ENCODE measurements around the gene MKI67.

The MKI67 gene

GRCh38 chr10:128080231-128080630 is 46.0 kb downstream of the MKI67 start:
- Histone ChIP-seq H3K4me3 (ENCODE audit: low read depth in 1 of 2, low read length in 2 of 2) (no peak overlapping the region), H3K9me3 (ENCODE audit: control insufficient read depth in 1 of 2, low read length in 2 of 2) (no peaks in the 10 kb centered on the region), H3K4me1 (ENCODE audit: control insufficient read depth in 1 of 2, insufficient read depth in 2 of 2, low read length in 2 of 2) (no peaks in the 10 kb centered on the region), H3K27me3 (ENCODE audit: low read depth, low read length) (no peaks in the 10 kb centered on the region), H3K27ac (ENCODE audit: low read length) (no peak overlapping the region), H3K36me3 (ENCODE audit: control insufficient read depth in 1 of 2, insufficient read depth in 2 of 2, low read length in 2 of 2) (peaks cover 18 to 19% of the 10 kb centered on the region in 2 donors)

- peaks cover 23 to 25% of the 10 kb centered on the region in 2 donors for H3K36me3 ChIP-seq (ENCODE audit: control insufficient read depth in 1 of 2, insufficient read depth in 2 of 2, low read length in 2 of 2)
- no peaks in the 10 kb centered on the region for H3K9me3 ChIP-seq (ENCODE audit: control insufficient read depth in 1 of 2, low read length in 2 of 2)
- no peak overlapping the region for H3K27ac ChIP-seq (ENCODE audit: low read length)
- no peaks in the 10 kb centered on the region for H3K4me1 ChIP-seq (ENCODE audit: control insufficient read depth in 1 of 2, insufficient read depth in 2 of 2, low read length in 2 of 2)
- no peak overlapping the region for H3K4me3 ChIP-seq (ENCODE audit: low read depth in 1 of 2, low read length in 2 of 2)
- H3K27me3 ChIP-seq (ENCODE audit: low read depth, low read length): no peaks in the 10 kb centered on the region
Measured at GRCh38 chr10:128078136-128078969, 47.9 kb downstream of the MKI67 start.

GRCh38 chr10:128077155-128077875 is 48.9 kb downstream of the MKI67 start:
- Histone ChIP-seq H3K4me1 (ENCODE audit: control insufficient read depth in 1 of 2, insufficient read depth in 2 of 2, low read length in 2 of 2) (no peaks in the 10 kb centered on the region), H3K4me3 (ENCODE audit: low read depth in 1 of 2, low read length in 2 of 2) (no peak overlapping the region), H3K27ac (ENCODE audit: low read length) (no peak overlapping the region), H3K27me3 (ENCODE audit: low read depth, low read length) (no peaks in the 10 kb centered on the region), H3K36me3 (ENCODE audit: control insufficient read depth in 1 of 2, insufficient read depth in 2 of 2, low read length in 2 of 2) (peaks cover 28 to 33% of the 10 kb centered on the region in 2 donors), H3K9me3 (ENCODE audit: control insufficient read depth in 1 of 2, low read length in 2 of 2) (no peaks in the 10 kb centered on the region)

GRCh38 chr10:128074589-128074988 is 51.6 kb downstream of the MKI67 start:
- Histone ChIP-seq H3K27ac (ENCODE audit: low read length) (no peak overlapping the region), H3K4me3 (ENCODE audit: low read depth in 1 of 2, low read length in 2 of 2) (no peak overlapping the region), H3K36me3 (ENCODE audit: control insufficient read depth in 1 of 2, insufficient read depth in 2 of 2, low read length in 2 of 2) (peaks cover 39 to 46% of the 10 kb centered on the region in 2 donors), H3K9me3 (ENCODE audit: control insufficient read depth in 1 of 2, low read length in 2 of 2) (no peaks in the 10 kb centered on the region), H3K27me3 (ENCODE audit: low read depth, low read length) (no peaks in the 10 kb centered on the region), H3K4me1 (ENCODE audit: control insufficient read depth in 1 of 2, insufficient read depth in 2 of 2, low read length in 2 of 2) (no peaks in the 10 kb centered on the region)

GRCh38 chr10:128073890-128074289 is 52.3 kb downstream of the MKI67 start:
- H3K4me3 ChIP-seq (ENCODE audit: low read depth in 1 of 2, low read length in 2 of 2): no peak overlapping the region
- peaks cover 32 to 46% of the 10 kb centered on the region in 2 donors for H3K36me3 ChIP-seq (ENCODE audit: control insufficient read depth in 1 of 2, insufficient read depth in 2 of 2, low read length in 2 of 2)

GRCh38 chr10:128072941-128073645 is 53.1 kb downstream of the MKI67 start:
- peaks cover 29 to 46% of the 10 kb centered on the region in 2 donors for H3K36me3 ChIP-seq (ENCODE audit: control insufficient read depth in 1 of 2, insufficient read depth in 2 of 2, low read length in 2 of 2)
- H3K27ac ChIP-seq (ENCODE audit: low read length): no peak overlapping the region
- no peaks in the 10 kb centered on the region for H3K9me3 ChIP-seq (ENCODE audit: control insufficient read depth in 1 of 2, low read length in 2 of 2)
- no peaks in the 10 kb centered on the region for H3K27me3 ChIP-seq (ENCODE audit: low read depth, low read length)
- no peaks in the 10 kb centered on the region for H3K4me1 ChIP-seq (ENCODE audit: control insufficient read depth in 1 of 2, insufficient read depth in 2 of 2, low read length in 2 of 2)
- H3K4me3 ChIP-seq (ENCODE audit: low read depth in 1 of 2, low read length in 2 of 2): no peak overlapping the region

More at GRCh38 chr10:128073890-128074289, 52.3 kb downstream of the MKI67 start:
- H3K9me3 ChIP-seq (ENCODE audit: control insufficient read depth in 1 of 2, low read length in 2 of 2): no peaks in the 10 kb centered on the region
- H3K27me3 ChIP-seq (ENCODE audit: low read depth, low read length): no peaks in the 10 kb centered on the region
- no peak overlapping the region for H3K27ac ChIP-seq (ENCODE audit: low read length)
- H3K4me1 ChIP-seq (ENCODE audit: control insufficient read depth in 1 of 2, insufficient read depth in 2 of 2, low read length in 2 of 2): no peaks in the 10 kb centered on the region

- H3K27me3 ChIP-seq (ENCODE audit: low read depth, low read length): no peaks in the 10 kb centered on the region
Measured at GRCh38 chr10:128072046-128072445, 54.2 kb downstream of the MKI67 start.

GRCh38 chr10:128071417-128071782 is 54.8 kb downstream of the MKI67 start:
- H3K27me3 ChIP-seq (ENCODE audit: low read depth, low read length): no peaks in the 10 kb centered on the region
- H3K4me3 ChIP-seq (ENCODE audit: low read depth in 1 of 2, low read length in 2 of 2): no peak overlapping the region
- no peak overlapping the region for H3K27ac ChIP-seq (ENCODE audit: low read length)
- no peaks in the 10 kb centered on the region for H3K9me3 ChIP-seq (ENCODE audit: control insufficient read depth in 1 of 2, low read length in 2 of 2)
- peaks cover 33 to 34% of the 10 kb centered on the region in 2 donors for H3K36me3 ChIP-seq (ENCODE audit: control insufficient read depth in 1 of 2, insufficient read depth in 2 of 2, low read length in 2 of 2)
- H3K4me1 ChIP-seq (ENCODE audit: control insufficient read depth in 1 of 2, insufficient read depth in 2 of 2, low read length in 2 of 2): no peaks in the 10 kb centered on the region

More at GRCh38 chr10:128072046-128072445, 54.2 kb downstream of the MKI67 start:
- Histone ChIP-seq H3K27ac (ENCODE audit: low read length) (no peak overlapping the region), H3K36me3 (ENCODE audit: control insufficient read depth in 1 of 2, insufficient read depth in 2 of 2, low read length in 2 of 2) (peaks cover 34 to 35% of the 10 kb centered on the region in 2 donors), H3K9me3 (ENCODE audit: control insufficient read depth in 1 of 2, low read length in 2 of 2) (no peaks in the 10 kb centered on the region), H3K4me1 (ENCODE audit: control insufficient read depth in 1 of 2, insufficient read depth in 2 of 2, low read length in 2 of 2) (no peaks in the 10 kb centered on the region), H3K4me3 (ENCODE audit: low read depth in 1 of 2, low read length in 2 of 2) (no peak overlapping the region)

- H3K9me3 ChIP-seq (ENCODE audit: control insufficient read depth in 1 of 2, low read length in 2 of 2): no peaks in the 10 kb centered on the region
- peaks cover 33 to 39% of the 10 kb centered on the region in 2 donors for H3K36me3 ChIP-seq (ENCODE audit: control insufficient read depth in 1 of 2, insufficient read depth in 2 of 2, low read length in 2 of 2)
- H3K27me3 ChIP-seq (ENCODE audit: low read depth, low read length): no peaks in the 10 kb centered on the region
- H3K4me3 ChIP-seq (ENCODE audit: low read depth in 1 of 2, low read length in 2 of 2): no peak overlapping the region
- H3K4me1 ChIP-seq (ENCODE audit: control insufficient read depth in 1 of 2, insufficient read depth in 2 of 2, low read length in 2 of 2): no peaks in the 10 kb centered on the region
- H3K27ac ChIP-seq (ENCODE audit: low read length): no peak overlapping the region
Measured at GRCh38 chr10:128070721-128071416, 55.4 kb downstream of the MKI67 start.

GRCh38 chr10:128070161-128070560 is 56.1 kb downstream of the MKI67 start:
- H3K36me3 ChIP-seq (ENCODE audit: control insufficient read depth in 1 of 2, insufficient read depth in 2 of 2, low read length in 2 of 2): peaks cover 33 to 44% of the 10 kb centered on the region in 2 donors

More at GRCh38 chr10:128070161-128070560, 56.1 kb downstream of the MKI67 start:
- Histone ChIP-seq H3K4me3 (ENCODE audit: low read depth in 1 of 2, low read length in 2 of 2) (no peak overlapping the region), H3K9me3 (ENCODE audit: control insufficient read depth in 1 of 2, low read length in 2 of 2) (no peaks in the 10 kb centered on the region), H3K4me1 (ENCODE audit: control insufficient read depth in 1 of 2, insufficient read depth in 2 of 2, low read length in 2 of 2) (peaks cover 0 to 5% of the 10 kb centered on the region in 2 donors), H3K27me3 (ENCODE audit: low read depth, low read length) (no peaks in the 10 kb centered on the region), H3K27ac (ENCODE audit: low read length) (no peak overlapping the region)
